Transverse colon (tissue), 4 donors: ENCODE results near the gene MYL12A. TPM values are rescaled to one million over a fixed set of nuclear protein-coding genes. Genes with fewer than 3 reads are reported as not detected.

Experiments used
- DNase-seq: peaks from one replicate; pipeline ENCODE4 v3.0.0-alpha.2; 2019
- H3K27ac ChIP-seq, 4 donors: fragments of 200-600 bp; sonication (generic); 2 replicates each; pipeline ENCODE4 v1.5.1; 2016 to 2018; ENCODE audit warnings: inconsistent platforms in 4 of 4
- H3K27me3 ChIP-seq: fragments of 200-600 bp; sonication (generic); 2 replicates; pipeline ENCODE4 v1.5.1; 2017; ENCODE audit warnings: inconsistent platforms
- H3K36me3 ChIP-seq, 4 donors: fragments of 200-600 bp; sonication (generic); 2 replicates each; pipeline ENCODE4 v1.5.1; 2017 to 2019; ENCODE audit warnings: inconsistent platforms in 4 of 4
- H3K4me1 ChIP-seq, 4 donors: fragments of 200-600 bp; sonication (generic); 2 replicates each; pipeline ENCODE4 v1.5.1; 2017 to 2020; ENCODE audit warnings: inconsistent platforms in 4 of 4
- H3K4me3 ChIP-seq, 4 donors: fragments of 200-600 bp; sonication (generic); 1 replicate in 1 of 4; 2 replicates in 3 of 4; pipeline versions ENCODE4 v1.5.1 to v1.6.1; 2017 to 2019; ENCODE audit warnings: inconsistent platforms in 4 of 4
- H3K9me3 ChIP-seq, 2 donors: fragments of 200-600 bp; sonication (generic); 2 replicates each; pipeline ENCODE4 v1.5.1; 2017 to 2019; ENCODE audit warnings: inconsistent platforms in 2 of 2
- CTCF ChIP-seq, 5 experiments: fragments of 200-600 bp in 3 of 5; fragments of 450-650 bp in 2 of 5; sonication (generic) in 3 of 5; IDR thresholded peaks; 1 replicate in 2 of 5; 2 replicates in 3 of 5; pipeline ENCODE4 v1.5.1; 2016 to 2017; ENCODE audit warnings: antibody characterized with exemption in 5 of 5, inconsistent platforms in 3 of 5, mild to moderate bottlenecking in 2 of 5, moderate library complexity in 1 of 5
- EP300 ChIP-seq: sonication (generic); formaldehyde crosslinking; IDR thresholded peaks from one replicate; pipeline ENCODE4 v1.6.1; 2017; ENCODE audit warnings: antibody characterized with exemption, low read depth
- POLR2A ChIP-seq: fragments of 450-650 bp; IDR thresholded peaks from one replicate; pipeline ENCODE4 v1.6.1; 2016; ENCODE audit warnings: antibody characterized with exemption, mild to moderate bottlenecking, moderate library complexity
- POLR2AphosphoS5 ChIP-seq, 3 donors: sonication (generic); formaldehyde crosslinking; IDR thresholded peaks; one replicate each; pipeline ENCODE4 v1.6.1; 2016; ENCODE audit warnings: antibody characterized with exemption in 3 of 3
- WGBS, 2 donors: methylation state at CpG; one replicate each; pipeline ENCODE4 v1.1.5; 2018; ENCODE audit warnings: low coverage in 1 of 2; 5-methylcytosine and 5-hydroxymethylcytosine counted together
- in situ Hi-C, 4 donors: fragments of 200-750 bp; cut with MboI; loops; one replicate each; pipeline versions ENCODE4 v1.15.0 to v1.15.1; 2017; ENCODE audit warnings: low sequenced_read_pairs in 3 of 4, low pct_ligation_motif_present in 1 of 4, low pct_unique_long_range_greater_than_20kb in 1 of 4
- intact Hi-C: fragments of 100-400 bp; cut with DNase I; formaldehyde crosslinking; loops from one replicate; pipeline ENCODE4 v1.15.1; 2023; ENCODE audit warnings: low total_unique reads
- total RNA-seq, 4 donors: library from RNA; depleted of rRNA; stranded (reverse); fragments of >200 nt; gene quantifications; one replicate each; pipeline ENCODE4 v1.1.0, GENCODE V29; 2016

The MYL12A gene
- total RNA-seq, 4 donors from 2014 or later = 257 to 511 (median 338) TPM

DNA sequence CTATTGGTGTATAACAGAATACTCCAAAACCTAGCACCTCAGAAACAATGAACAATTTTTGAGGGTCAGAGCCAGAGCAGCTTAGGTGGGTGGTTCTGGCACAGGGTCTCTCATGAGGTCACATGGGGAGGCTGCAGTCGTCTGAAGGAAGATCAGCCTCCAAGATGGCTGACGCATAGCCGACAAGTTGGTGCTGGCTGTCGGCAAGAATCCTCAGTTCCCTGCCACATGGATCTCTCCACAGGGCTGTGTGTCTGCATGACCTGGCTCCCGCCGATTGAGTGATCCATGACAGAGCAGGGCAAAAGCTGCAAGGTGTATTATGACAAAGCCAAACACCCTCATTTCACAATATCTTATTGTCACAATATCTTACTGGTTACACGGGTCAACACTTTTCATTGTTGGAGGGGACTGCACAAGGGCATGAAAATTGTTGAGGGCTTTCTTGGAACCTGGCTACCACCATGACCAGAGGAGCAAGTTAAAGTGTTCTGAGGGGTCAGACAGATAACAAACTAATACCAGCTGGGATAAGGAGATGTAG, 18.5 kb downstream of the MYL12A start:
- Histone ChIP-seq H3K27ac (no peak overlapping the region), H3K4me1 (peaks cover 35 to 76% (median 59%) of the 10 kb centered on the region in 4 donors), H3K9me3 (no peaks in the 10 kb centered on the region), H3K27me3 (no peaks in the 10 kb centered on the region), H3K4me3 (no peak overlapping the region), H3K36me3 (no peaks in the 10 kb centered on the region)
- WGBS, 2 donors = 53 to 60% methylated on average over 5 to 7 of the region's 7 CpGs
- intact Hi-C loops (no loop called here), in situ Hi-C loops (no loop called here)
- no peak for DNase-seq
- no peak for TF ChIP-seq POLR2AphosphoS5 (IDR thresholded peaks at IDR 0.05)
- TF ChIP-seq EP300 = no peak
- TF ChIP-seq POLR2A = no peak
- no peak for TF ChIP-seq CTCF (IDR thresholded peaks at IDR 0.05)

DNA sequence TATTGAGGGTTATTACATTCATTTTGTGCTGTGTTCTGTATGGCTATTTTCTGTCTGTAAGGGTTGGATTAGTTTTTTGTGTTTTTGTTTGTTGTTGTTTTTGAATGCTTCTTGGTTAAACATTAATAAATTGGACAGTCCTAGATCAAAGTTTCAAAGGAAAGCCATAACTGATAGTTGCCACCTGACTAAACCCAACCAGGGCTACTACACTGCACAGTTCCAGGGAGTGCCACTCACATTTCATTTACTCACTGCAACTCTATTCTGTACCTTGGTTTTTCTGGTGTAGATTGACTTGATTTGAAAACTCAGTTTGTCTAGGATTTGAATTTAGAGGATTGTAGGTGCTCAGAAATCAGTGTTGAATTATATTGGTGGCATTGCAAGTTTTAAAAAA, 20.7 kb downstream of the MYL12A start:
- H3K4me1 ChIP-seq = peaks cover 35 to 80% (median 59%) of the 10 kb centered on the region in 4 donors
- H3K27ac ChIP-seq = no peak overlapping the region
- no peak for DNase-seq
- no peaks in the 10 kb centered on the region for H3K27me3 ChIP-seq
- H3K4me3 ChIP-seq = no peak overlapping the region
- peaks cover 0 to 2% (median 0%) of the 10 kb centered on the region in 4 donors for H3K36me3 ChIP-seq
- intact Hi-C loops = no loop called here
- in situ Hi-C loops = no loop called here
- no peak for TF ChIP-seq EP300
- no peak for TF ChIP-seq CTCF (IDR thresholded peaks at IDR 0.05)
- TF ChIP-seq POLR2AphosphoS5 (IDR thresholded peaks at IDR 0.05) = no peak
- TF ChIP-seq POLR2A = no peak
- no peaks in the 10 kb centered on the region for H3K9me3 ChIP-seq

DNA sequence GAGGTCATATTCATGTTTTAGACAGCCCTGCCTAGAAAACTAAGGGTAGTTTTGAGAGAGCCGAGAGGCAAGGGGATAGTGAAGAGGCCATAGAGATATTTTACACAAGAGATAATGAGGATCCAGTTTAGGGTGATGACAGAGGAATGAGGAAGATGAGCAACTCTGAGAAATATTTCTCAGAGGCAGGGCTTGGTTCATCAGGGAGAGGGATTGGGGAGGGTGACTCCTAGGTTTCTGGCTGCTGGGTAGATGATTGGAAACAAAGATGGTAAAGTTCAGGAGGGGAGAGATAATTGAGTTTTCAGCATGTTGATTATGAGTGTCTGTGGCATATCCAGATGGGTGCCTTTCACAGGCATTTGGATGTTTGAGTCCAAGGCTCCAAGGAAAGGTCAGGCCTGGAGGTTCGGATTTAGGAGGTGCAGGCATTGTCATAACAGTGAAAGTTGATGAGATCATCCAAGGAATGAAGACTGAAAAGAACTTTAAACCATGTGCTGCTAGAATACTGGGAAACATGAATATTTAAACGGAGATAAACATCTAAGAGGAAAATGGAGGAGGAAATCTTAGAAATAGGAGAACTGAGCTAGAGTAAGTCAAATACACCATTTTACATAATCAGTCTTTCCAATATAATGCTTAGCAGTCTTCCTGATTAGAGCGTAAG, 21.8 kb downstream of the MYL12A start:
- TF ChIP-seq POLR2A = no peak
- no peak for TF ChIP-seq CTCF (IDR thresholded peaks at IDR 0.05)
- no peak for TF ChIP-seq EP300
- TF ChIP-seq POLR2AphosphoS5 (IDR thresholded peaks at IDR 0.05) = no peak
- in situ Hi-C loops (no loop called here), intact Hi-C loops (no loop called here)
- H3K4me1 ChIP-seq = peaks cover 24 to 70% (median 48%) of the 10 kb centered on the region in 4 donors
- no peaks in the 10 kb centered on the region for H3K27me3 ChIP-seq
- no peaks in the 10 kb centered on the region for H3K9me3 ChIP-seq
- DNase-seq = no peak
- peaks cover 0 to 7% (median 2%) of the 10 kb centered on the region in 4 donors for H3K36me3 ChIP-seq
- H3K4me3 ChIP-seq = no peak overlapping the region
- H3K27ac ChIP-seq = no peak overlapping the region
- 84 to 93% methylated on average over 4 of the region's 4 CpGs for WGBS, 2 donors

DNA sequence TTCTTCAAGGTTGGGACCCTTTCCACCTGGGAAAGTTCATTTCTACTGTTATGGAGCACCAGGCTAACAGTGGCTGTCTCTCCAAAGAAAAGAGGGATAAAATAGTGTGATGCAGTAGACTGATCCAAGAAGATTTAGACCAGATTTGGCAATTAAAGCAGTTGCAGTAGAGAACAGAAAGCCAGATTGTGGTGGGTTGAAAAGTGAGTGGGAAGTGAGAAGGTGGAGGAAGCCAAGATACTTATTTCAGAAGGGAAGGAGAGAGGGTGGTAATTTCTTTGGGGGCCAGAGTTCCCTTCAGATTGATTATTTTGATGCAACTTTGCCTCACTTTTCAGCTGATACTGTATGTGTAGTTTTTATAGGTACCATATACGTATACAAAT, 22.3 kb downstream of the MYL12A start:
- H3K9me3 ChIP-seq = no peaks in the 10 kb centered on the region
- intact Hi-C loops = no loop called here
- WGBS, 2 donors = 94 to 100% methylated on average over 1 of the region's 1 CpG
- TF ChIP-seq POLR2A (no peak), POLR2AphosphoS5 (IDR thresholded peaks at IDR 0.05) (no peak), CTCF (IDR thresholded peaks at IDR 0.05) (no peak), EP300 (no peak)
- H3K27me3 ChIP-seq = no peaks in the 10 kb centered on the region
- H3K27ac ChIP-seq = no peak overlapping the region
- peaks cover 19 to 64% (median 43%) of the 10 kb centered on the region in 4 donors for H3K4me1 ChIP-seq
- no peak overlapping the region for H3K4me3 ChIP-seq
- in situ Hi-C loops = loop anchor here in 1 of 4 donors (10.0 kb wide), 1 partner anchor 395 kb away; no protein-coding TSS in a partner anchor
- H3K36me3 ChIP-seq = peaks cover 0 to 12% (median 2%) of the 10 kb centered on the region in 4 donors
- DNase-seq = no peak
